BLaER1 (cell line): ENCODE measurements around the gene CD59.

Source experiments
- H3K27ac ChIP-seq: shearing (Covaris generic); formaldehyde crosslinking; 2 replicates; pipeline ENCODE4 v1.8.1; 2022
- H3K27me3 ChIP-seq: shearing (Covaris generic); formaldehyde crosslinking; 2 replicates; pipeline ENCODE4 v1.8.1; 2022
- H3K36me3 ChIP-seq: shearing (Covaris generic); formaldehyde crosslinking; 2 replicates; pipeline ENCODE4 v1.8.1; 2022
- H3K4me1 ChIP-seq: shearing (Covaris generic); formaldehyde crosslinking; 2 replicates; pipeline ENCODE4 v1.8.1; 2022
- H3K4me2 ChIP-seq: shearing (Covaris generic); formaldehyde crosslinking; 2 replicates; pipeline ENCODE4 v1.8.1; 2022
- H3K4me3 ChIP-seq: shearing (Covaris generic); formaldehyde crosslinking; 2 replicates; pipeline ENCODE4 v1.8.1; 2022
- H3K9ac ChIP-seq: shearing (Covaris generic); formaldehyde crosslinking; 2 replicates; pipeline ENCODE4 v1.8.1; 2022
- H3K9me3 ChIP-seq: shearing (Covaris generic); formaldehyde crosslinking; 2 replicates; pipeline ENCODE4 v1.8.1; 2022
- H4K20me1 ChIP-seq: shearing (Covaris generic); formaldehyde crosslinking; 2 replicates; pipeline ENCODE4 v1.8.1; 2022
- Cebpa-rat ChIP-seq: shearing (Covaris generic); IDR thresholded peaks from 2 replicates; pipeline ENCODE4 v1.8.1; 2022

The CD59 gene

GRCh38 chr11:33773404-33773986 lies 37.3 kb upstream of the CD59 start:
- H3K4me3 ChIP-seq: peak overlapping the region; percentile 91
- H3K36me3 ChIP-seq: peaks cover 18% of the 10 kb centered on the region
- H4K20me1 ChIP-seq: peaks cover 46% of the 10 kb centered on the region
- peak overlapping the region; percentile 68 for H3K27ac ChIP-seq
- H3K27me3 ChIP-seq: peaks cover 15% of the 10 kb centered on the region
- H3K9ac ChIP-seq: peak overlapping the region; percentile 83
- peaks cover 31% of the 10 kb centered on the region for H3K4me1 ChIP-seq
- TF ChIP-seq Cebpa-rat: no peak
- H3K9me3 ChIP-seq: no peaks in the 10 kb centered on the region
- H3K4me2 ChIP-seq: peak overlapping the region; percentile 96

GRCh38 chr11:33772870-33773269 lies 36.6 kb upstream of the CD59 start:
- H3K4me2 ChIP-seq: peak overlapping the region; percentile 96
- no peak overlapping the region for H3K9ac ChIP-seq
- peak overlapping the region; percentile 91 for H3K4me3 ChIP-seq
- peaks cover 25% of the 10 kb centered on the region for H3K36me3 ChIP-seq
- H3K4me1 ChIP-seq: peaks cover 30% of the 10 kb centered on the region
- peaks cover 46% of the 10 kb centered on the region for H4K20me1 ChIP-seq
- TF ChIP-seq Cebpa-rat: no peak
- H3K9me3 ChIP-seq: no peaks in the 10 kb centered on the region
- no peak overlapping the region for H3K27ac ChIP-seq
- H3K27me3 ChIP-seq: peaks cover 15% of the 10 kb centered on the region

- H3K9ac ChIP-seq: no peak overlapping the region
- H3K9me3 ChIP-seq: no peaks in the 10 kb centered on the region
- H3K36me3 ChIP-seq: peaks cover 30% of the 10 kb centered on the region
- no peak overlapping the region for H3K4me3 ChIP-seq
- TF ChIP-seq Cebpa-rat: no peak
- H3K27ac ChIP-seq: no peak overlapping the region
- H4K20me1 ChIP-seq: peaks cover 46% of the 10 kb centered on the region
- H3K4me1 ChIP-seq: peaks cover 30% of the 10 kb centered on the region
- peaks cover 15% of the 10 kb centered on the region for H3K27me3 ChIP-seq
- H3K4me2 ChIP-seq: peak overlapping the region; percentile 96
These were observed 36.1 kb upstream of the CD59 start for GRCh38 chr11:33772300-33772699.

GRCh38 chr11:33770236-33770635 lies 34.0 kb upstream of the CD59 start:
- peaks cover 6% of the 10 kb centered on the region for H3K27me3 ChIP-seq
- no peak overlapping the region for H3K9ac ChIP-seq
- no peak overlapping the region for H3K27ac ChIP-seq
- H3K36me3 ChIP-seq: peaks cover 51% of the 10 kb centered on the region
- H3K4me1 ChIP-seq: peaks cover 27% of the 10 kb centered on the region
- no peak overlapping the region for H3K4me3 ChIP-seq
- TF ChIP-seq Cebpa-rat: no peak
- H3K4me2 ChIP-seq: no peak overlapping the region
- H3K9me3 ChIP-seq: no peaks in the 10 kb centered on the region
- peaks cover 46% of the 10 kb centered on the region for H4K20me1 ChIP-seq

- H3K9me3 ChIP-seq: no peaks in the 10 kb centered on the region
- H3K4me2 ChIP-seq: no peak overlapping the region
- no peak overlapping the region for H3K4me3 ChIP-seq
- peaks cover 58% of the 10 kb centered on the region for H3K36me3 ChIP-seq
- no peak overlapping the region for H3K27ac ChIP-seq
- H3K4me1 ChIP-seq: peaks cover 21% of the 10 kb centered on the region
- TF ChIP-seq Cebpa-rat: no peak
- peaks cover 46% of the 10 kb centered on the region for H4K20me1 ChIP-seq
- H3K9ac ChIP-seq: no peak overlapping the region
- no peaks in the 10 kb centered on the region for H3K27me3 ChIP-seq
These were observed 33.3 kb upstream of the CD59 start for GRCh38 chr11:33769542-33769941.

GRCh38 chr11:33767624-33768023 lies 31.4 kb upstream of the CD59 start:
- Histone ChIP-seq H3K27me3 (no peaks in the 10 kb centered on the region), H3K9ac (no peak overlapping the region), H3K36me3 (peaks cover 77% of the 10 kb centered on the region), H3K4me2 (no peak overlapping the region), H3K4me1 (peaks cover 11% of the 10 kb centered on the region), H3K4me3 (no peak overlapping the region), H3K27ac (no peak overlapping the region), H4K20me1 (peaks cover 33% of the 10 kb centered on the region), H3K9me3 (peaks cover 5% of the 10 kb centered on the region)
- TF ChIP-seq Cebpa-rat: no peak

- Histone ChIP-seq H3K4me2 (no peak overlapping the region), H3K9ac (no peak overlapping the region), H3K4me3 (no peak overlapping the region), H4K20me1 (peaks cover 18% of the 10 kb centered on the region), H3K27me3 (no peaks in the 10 kb centered on the region), H3K27ac (no peak overlapping the region), H3K4me1 (no peaks in the 10 kb centered on the region), H3K36me3 (peaks cover 87% of the 10 kb centered on the region), H3K9me3 (peaks cover 5% of the 10 kb centered on the region)
- TF ChIP-seq Cebpa-rat: no peak
These were observed 29.9 kb upstream of the CD59 start for GRCh38 chr11:33766085-33766484.

- Histone ChIP-seq H3K27ac (no peak overlapping the region), H4K20me1 (no peaks in the 10 kb centered on the region), H3K36me3 (peaks cover 93% of the 10 kb centered on the region), H3K9me3 (peaks cover 11% of the 10 kb centered on the region), H3K4me3 (no peak overlapping the region), H3K4me2 (no peak overlapping the region), H3K27me3 (no peaks in the 10 kb centered on the region), H3K9ac (no peak overlapping the region), H3K4me1 (no peaks in the 10 kb centered on the region)
- no peak for TF ChIP-seq Cebpa-rat
These were observed 25.2 kb upstream of the CD59 start for GRCh38 chr11:33761471-33761870.

- Histone ChIP-seq H3K36me3 (peaks cover 78% of the 10 kb centered on the region), H3K9me3 (no peaks in the 10 kb centered on the region), H3K27me3 (no peaks in the 10 kb centered on the region), H3K4me1 (no peaks in the 10 kb centered on the region), H3K4me3 (no peak overlapping the region), H3K4me2 (no peak overlapping the region), H3K9ac (no peak overlapping the region), H3K27ac (no peak overlapping the region), H4K20me1 (no peaks in the 10 kb centered on the region)
- TF ChIP-seq Cebpa-rat: no peak
These were observed 17.2 kb upstream of the CD59 start for GRCh38 chr11:33753304-33753967.

- H3K36me3 ChIP-seq: peaks cover 75% of the 10 kb centered on the region
- H3K27ac ChIP-seq: no peak overlapping the region
- H3K4me1 ChIP-seq: no peaks in the 10 kb centered on the region
- TF ChIP-seq Cebpa-rat: no peak
- no peaks in the 10 kb centered on the region for H3K27me3 ChIP-seq
- no peak overlapping the region for H3K9ac ChIP-seq
- no peaks in the 10 kb centered on the region for H4K20me1 ChIP-seq
- H3K4me3 ChIP-seq: no peak overlapping the region
- no peak overlapping the region for H3K4me2 ChIP-seq
- H3K9me3 ChIP-seq: no peaks in the 10 kb centered on the region
These were observed 15.7 kb upstream of the CD59 start for GRCh38 chr11:33751878-33752277.
